HUES6 (cell line): ENCODE measurements around the gene ADGRL1.

Experiments
- H3K27ac ChIP-seq: 2 replicates; pipeline ENCODE4 v1.7.0; 2013; ENCODE audit warnings: low read depth, mild to moderate bottlenecking, low read length, inconsistent platforms
- H3K27me3 ChIP-seq: 2 replicates; pipeline ENCODE4 v1.6.1; 2013; ENCODE audit warnings: low read length; ENCODE audit not compliant: control insufficient read depth, insufficient read depth
- H3K36me3 ChIP-seq: 2 replicates; pipeline ENCODE4 v1.6.1; 2013; ENCODE audit warnings: low read length; ENCODE audit not compliant: control insufficient read depth, insufficient read depth
- H3K4me1 ChIP-seq: 2 replicates; pipeline ENCODE4 v1.6.1; 2013; ENCODE audit warnings: low read length; ENCODE audit not compliant: control insufficient read depth, insufficient read depth
- H3K4me3 ChIP-seq: 2 replicates; pipeline ENCODE4 v1.5.1; 2013; ENCODE audit warnings: low read depth, low read length
- H3K9ac ChIP-seq: one replicate; pipeline ENCODE4 v1.6.1; 2013; ENCODE audit warnings: mild to moderate bottlenecking, low read length
- H3K9me3 ChIP-seq: 2 replicates; pipeline ENCODE4 v1.6.1; 2013; ENCODE audit warnings: low read depth, low read length; ENCODE audit not compliant: control insufficient read depth, insufficient read depth

ADGRL1 gene

GRCh38 chr19:14114854-14115253 is 91.1 kb downstream of the ADGRL1 start:
- Histone ChIP-seq H3K4me3 (no peak overlapping the region), H3K36me3 (peaks cover 3% of the 10 kb centered on the region; the same call in 1 of the 2 replicates), H3K27me3 (no peaks in the 10 kb centered on the region), H3K9ac (no peak overlapping the region), H3K9me3 (no peaks in the 10 kb centered on the region), H3K4me1 (peaks cover 37% of the 10 kb centered on the region), H3K27ac (no peak overlapping the region)

GRCh38 chr19:14114439-14114838 is 91.5 kb downstream of the ADGRL1 start:
- Histone ChIP-seq H3K27me3 (no peaks in the 10 kb centered on the region), H3K27ac (no peak overlapping the region), H3K36me3 (no peaks in the 10 kb centered on the region), H3K4me3 (no peak overlapping the region), H3K4me1 (peaks cover 37% of the 10 kb centered on the region), H3K9me3 (no peaks in the 10 kb centered on the region), H3K9ac (no peak overlapping the region)

- H3K27me3 ChIP-seq, result no peaks in the 10 kb centered on the region
- H3K9me3 ChIP-seq, result no peaks in the 10 kb centered on the region
- no peak overlapping the region for H3K4me3 ChIP-seq
- H3K27ac ChIP-seq, result no peak overlapping the region
- peaks cover 33% of the 10 kb centered on the region for H3K4me1 ChIP-seq
- H3K36me3 ChIP-seq, result no peaks in the 10 kb centered on the region
- H3K9ac ChIP-seq, result no peak overlapping the region
Observed at GRCh38 chr19:14113762-14114414, 92.1 kb downstream of the ADGRL1 start.

GRCh38 chr19:14112809-14113385 is 93.1 kb downstream of the ADGRL1 start:
- no peak overlapping the region for H3K4me3 ChIP-seq
- H3K27ac ChIP-seq, result peak overlapping the region; percentile 17; the same call in 1 of the 2 replicates
- H3K9ac ChIP-seq, result no peak overlapping the region
- no peaks in the 10 kb centered on the region for H3K9me3 ChIP-seq
- no peaks in the 10 kb centered on the region for H3K36me3 ChIP-seq
- peaks cover 27% of the 10 kb centered on the region for H3K4me1 ChIP-seq
- H3K27me3 ChIP-seq, result no peaks in the 10 kb centered on the region

GRCh38 chr19:14112051-14112808 is 93.7 kb downstream of the ADGRL1 start:
- Histone ChIP-seq H3K27ac (peak overlapping the region; percentile 17; the same call in 1 of the 2 replicates), H3K4me3 (no peak overlapping the region), H3K36me3 (no peaks in the 10 kb centered on the region), H3K27me3 (no peaks in the 10 kb centered on the region), H3K9me3 (no peaks in the 10 kb centered on the region), H3K4me1 (peaks cover 27% of the 10 kb centered on the region), H3K9ac (no peak overlapping the region)

- peaks cover 2% of the 10 kb centered on the region; the same call in 1 of the 2 replicates for H3K36me3 ChIP-seq
- no peak overlapping the region for H3K9ac ChIP-seq
- H3K9me3 ChIP-seq, result no peaks in the 10 kb centered on the region
- H3K4me3 ChIP-seq, result no peak overlapping the region
- H3K27me3 ChIP-seq, result no peaks in the 10 kb centered on the region
- peaks cover 24% of the 10 kb centered on the region for H3K4me1 ChIP-seq
- no peak overlapping the region for H3K27ac ChIP-seq
Observed at GRCh38 chr19:14111486-14111885, 94.5 kb downstream of the ADGRL1 start.

GRCh38 chr19:14110650-14111049 is 95.3 kb downstream of the ADGRL1 start:
- no peak overlapping the region for H3K9ac ChIP-seq
- H3K4me3 ChIP-seq, result no peak overlapping the region
- H3K4me1 ChIP-seq, result peaks cover 20% of the 10 kb centered on the region
- H3K27ac ChIP-seq, result no peak overlapping the region
- peaks cover 5% of the 10 kb centered on the region; the same call in 1 of the 2 replicates for H3K36me3 ChIP-seq
- no peaks in the 10 kb centered on the region for H3K9me3 ChIP-seq
- H3K27me3 ChIP-seq, result no peaks in the 10 kb centered on the region

GRCh38 chr19:14107581-14108461 is 98.1 kb downstream of the ADGRL1 start:
- Histone ChIP-seq H3K36me3 (peaks cover 5% of the 10 kb centered on the region; the same call in 1 of the 2 replicates), H3K9me3 (no peaks in the 10 kb centered on the region), H3K27me3 (no peaks in the 10 kb centered on the region), H3K27ac (no peak overlapping the region), H3K9ac (no peak overlapping the region), H3K4me3 (no peak overlapping the region), H3K4me1 (peaks cover 12% of the 10 kb centered on the region)

- peaks cover 13% of the 10 kb centered on the region for H3K36me3 ChIP-seq
- H3K9me3 ChIP-seq, result no peaks in the 10 kb centered on the region
- no peaks in the 10 kb centered on the region for H3K27me3 ChIP-seq
- peaks cover 3% of the 10 kb centered on the region for H3K4me1 ChIP-seq
- H3K4me3 ChIP-seq, result no peak overlapping the region
- H3K27ac ChIP-seq, result no peak overlapping the region
- no peak overlapping the region for H3K9ac ChIP-seq
Observed at GRCh38 chr19:14106840-14107239, 99.1 kb downstream of the ADGRL1 start.

- peaks cover 14% of the 10 kb centered on the region for H3K36me3 ChIP-seq
- H3K27ac ChIP-seq, result no peak overlapping the region
- no peaks in the 10 kb centered on the region for H3K9me3 ChIP-seq
- no peak overlapping the region for H3K9ac ChIP-seq
- H3K4me1 ChIP-seq, result no peaks in the 10 kb centered on the region
- H3K4me3 ChIP-seq, result no peak overlapping the region
- no peaks in the 10 kb centered on the region for H3K27me3 ChIP-seq
Observed at GRCh38 chr19:14105680-14106079, 100.3 kb downstream of the ADGRL1 start.
